GF-D8 (cell line): ENCODE data around the gene OR51A7.

Experiments
- DNase-seq: peaks from one replicate; lab custom pipeline; 2025; lab: John Stamatoyannopoulos, UW

Gene OR51A7

GRCh38 chr11:4957396-4957795 is 53.8 kb downstream of the OR51A7 start:
- DNase-seq: no peak
